SK-N-SH (cell line): ENCODE data around the gene NDUFS8. TPM values are rescaled to one million over a fixed set of nuclear protein-coding genes. Genes with fewer than 3 reads are reported as not detected.

Experiments
- CTCF ChIA-PET: fragments of 300-600, 350-600 bp; formaldehyde crosslinking; extraction: SDS; loops from one replicate; lab custom pipeline; 2021; lab: Yijun Ruan, JAX
- POLR2A ChIA-PET: fragments of 350-600 bp; sonication (Branson Sonifier 250); formaldehyde crosslinking; extraction: SDS; loops from one replicate; lab custom pipeline; 2020; ENCODE audit warnings: antibody characterized with exemption, inconsistent platforms; lab: Yijun Ruan, JAX
- DNase-seq: peaks from one replicate; pipeline ENCODE4 v3.0.0; 2012
- H2AFZ ChIP-seq: fragments of 200-600 bp; sonication (generic); 2 replicates; pipeline ENCODE4 v1.8.1; 2016; ENCODE audit warnings: antibody characterized with exemption, mild to moderate bottlenecking, low read depth
- H3F3A ChIP-seq: fragments of 200-600 bp; sonication (generic); replicated peaks from 2 replicates; pipeline ENCODE3; 2016; ENCODE audit warnings: antibody characterized with exemption, mild to moderate bottlenecking; ENCODE audit not compliant: insufficient read depth
- H3K27ac ChIP-seq, 2 experiments: fragments of 200-500 bp in 1 of 2; fragments of 200-600 bp in 1 of 2; sonication (Bioruptor generic) in 1 of 2; sonication (generic), shearing (Covaris generic) in 1 of 2; 2 replicates each; pipeline versions ENCODE4 v1.5.1 to v1.6.1; 2014 to 2016; ENCODE audit warnings: low read depth in 2 of 2, inconsistent platforms in 1 of 2, low read length in 1 of 2, mild to moderate bottlenecking in 1 of 2, mixed read lengths in 1 of 2
- H3K27me3 ChIP-seq: fragments of 200-600 bp; sonication (generic), shearing (Covaris generic); 2 replicates; pipeline ENCODE4 v1.6.1; 2016; ENCODE audit warnings: mixed run types; ENCODE audit not compliant: insufficient read depth
- H3K36me3 ChIP-seq, 2 experiments: fragments of 200-500 bp in 1 of 2; fragments of 200-600 bp in 1 of 2; sonication (Bioruptor generic) in 1 of 2; sonication (generic) in 1 of 2; replicated peaks in 1 of 2; 2 replicates each; pipeline versions ENCODE3 to v1.5.1; 2014 to 2016; ENCODE audit warnings: low read length in 1 of 2, mild to moderate bottlenecking in 1 of 2; ENCODE audit not compliant: insufficient read depth in 2 of 2, control insufficient read depth in 1 of 2
- H3K4me1 ChIP-seq, 2 experiments: fragments of 200-500 bp in 1 of 2; fragments of 200-600 bp in 1 of 2; sonication (Bioruptor generic) in 1 of 2; sonication (generic), shearing (Covaris generic) in 1 of 2; 2 replicates each; pipeline versions ENCODE4 v1.5.1 to v1.6.1; 2014 to 2016; ENCODE audit warnings: low read depth in 1 of 2, low read length in 1 of 2, mixed run types in 1 of 2; ENCODE audit not compliant: insufficient read depth in 2 of 2, control insufficient read depth in 1 of 2
- H3K4me2 ChIP-seq: fragments of 200-600 bp; sonication (generic), shearing (Covaris generic); 2 replicates; pipeline ENCODE4 v1.6.1; 2017; ENCODE audit warnings: mixed run types
- H3K4me3 ChIP-seq, 2 experiments: fragments of 200-500 bp in 1 of 2; fragments of 200-600 bp in 1 of 2; sonication (Bioruptor generic) in 1 of 2; sonication (generic), shearing (Covaris generic) in 1 of 2; 2 replicates each; pipeline versions ENCODE4 v1.5.1 to v1.8.1; 2014 to 2016; ENCODE audit warnings: low read depth in 2 of 2, inconsistent platforms in 1 of 2, low read length in 1 of 2, mild to moderate bottlenecking in 1 of 2, mixed read lengths in 1 of 2, moderate library complexity in 1 of 2
- H3K79me2 ChIP-seq: fragments of 200-600 bp; sonication (generic); 2 replicates; pipeline ENCODE4 v1.8.1; 2017; ENCODE audit warnings: mild to moderate bottlenecking; ENCODE audit not compliant: insufficient read depth
- H3K9ac ChIP-seq: fragments of 200-600 bp; sonication (generic); 2 replicates; pipeline ENCODE4 v1.6.1; 2017; ENCODE audit warnings: mixed run types
- H3K9me2 ChIP-seq: fragments of 200-600 bp; sonication (generic); 2 replicates; pipeline ENCODE4 v1.6.1; 2017; ENCODE audit warnings: mixed run types
- H3K9me3 ChIP-seq: fragments of 200-600 bp; sonication (generic); 2 replicates; pipeline ENCODE4 v1.6.1; 2017; ENCODE audit warnings: mixed run types, mild to moderate bottlenecking, moderate library complexity
- H4K20me1 ChIP-seq: fragments of 200-600 bp; sonication (generic); 2 replicates; pipeline ENCODE4 v1.6.1; 2017; ENCODE audit warnings: mild to moderate bottlenecking, mixed run types; ENCODE audit not compliant: insufficient read depth
- CTCF ChIP-seq: fragments of 200-600 bp; sonication (generic); IDR thresholded peaks from 2 replicates; pipeline ENCODE4 v1.6.1; 2017; ENCODE audit warnings: antibody characterized with exemption, mild to moderate bottlenecking, moderate library complexity
- FOXJ3 ChIP-seq: sonication (generic); formaldehyde crosslinking; IDR thresholded peaks from 2 replicates; pipeline ENCODE4 v1.5.1; 2020; ENCODE audit warnings: mild to moderate bottlenecking, missing genetic modification reagents
- GABPA ChIP-seq: IDR thresholded peaks from 2 replicates; pipeline ENCODE4 v1.4.0; 2012; ENCODE audit warnings: low read depth, mild to moderate bottlenecking
- MEF2A ChIP-seq: IDR thresholded peaks from 2 replicates; pipeline ENCODE4 v1.4.0; 2012; ENCODE audit warnings: low read depth, borderline replicate concordance
- NRF1 ChIP-seq: IDR thresholded peaks from 2 replicates; pipeline ENCODE4 v1.6.1; 2012; ENCODE audit warnings: low read depth, mild to moderate bottlenecking, low read length
- RXRA ChIP-seq: IDR thresholded peaks from 2 replicates; pipeline ENCODE4 v1.4.0; 2012; ENCODE audit warnings: low read depth, mild to moderate bottlenecking, borderline replicate concordance
- SMC3 ChIP-seq: IDR thresholded peaks from 2 replicates; pipeline ENCODE4 v1.6.1; 2012; ENCODE audit warnings: low read depth, low read length, improper control_type of control experiment
- TCF12 ChIP-seq: IDR thresholded peaks from 2 replicates; pipeline ENCODE4 v1.4.0; 2012
- TEAD4 ChIP-seq: IDR thresholded peaks from 2 replicates; pipeline ENCODE4 v1.4.0; 2012; ENCODE audit warnings: mild to moderate bottlenecking, borderline replicate concordance; ENCODE audit not compliant: insufficient read depth
- YY1 ChIP-seq: IDR thresholded peaks from 2 replicates; pipeline ENCODE4 v1.4.0; 2012; ENCODE audit warnings: low read depth, mild to moderate bottlenecking
- ZBTB33 ChIP-seq: IDR thresholded peaks from 2 replicates; pipeline ENCODE4 v1.4.0; 2012; ENCODE audit warnings: low read depth, borderline replicate concordance
- WGBS: methylation state at CpG from one replicate; pipeline ENCODE4 v1.1.6; 2017; ENCODE audit warnings: low lambda C conversion rate; 5-methylcytosine and 5-hydroxymethylcytosine counted together
- polyA plus RNA-seq, 3 experiments: library from polyadenylated mRNA; depleted of rRNA; stranded (reverse); fragments of >200 nt; gene quantifications; 2 replicates each; pipeline ENCODE4 v1.2.3, GENCODE V29; 2012

NDUFS8 gene
- polyA plus RNA-seq, 1 of the 3 experiments (the other 2 are of a cell fraction), result 123 TPM

- H3K4me3 ChIP-seq, result no peak overlapping the region
- H3F3A ChIP-seq, result peaks cover 29% of the 10 kb centered on the region
- 91% methylated on average over 22 of the region's 29 CpGs for WGBS
- no peaks in the 10 kb centered on the region for H3K9me2 ChIP-seq
- POLR2A ChIA-PET, result no interaction called here
- H3K27ac ChIP-seq, result no peak overlapping the region
- peaks cover 23 to 24% of the 10 kb centered on the region in 2 experiments; a peak in 3 of 4 replicates for H3K4me1 ChIP-seq
- H3K9ac ChIP-seq, result no peak overlapping the region
- CTCF ChIA-PET, result interaction anchor here (1.3 kb wide), 1 partner anchor 77 kb away, joined by 4 read pairs; no protein-coding TSS in a partner anchor
- H4K20me1 ChIP-seq, result no peaks in the 10 kb centered on the region
- H3K79me2 ChIP-seq, result peaks cover 30% of the 10 kb centered on the region
- H3K36me3 ChIP-seq, result peaks cover 14 to 19% of the 10 kb centered on the region in 2 experiments
- TF ChIP-seq MEF2A, result no peak
- TF ChIP-seq RXRA, result no peak
- no peak for TF ChIP-seq TEAD4
- TF ChIP-seq GABPA, result no peak
- TF ChIP-seq NRF1, result no peak
- no peak for TF ChIP-seq ZBTB33
- no peak for TF ChIP-seq YY1
- TF ChIP-seq TCF12, result no peak
- no peak overlapping the region for H3K4me2 ChIP-seq
- no peak overlapping the region for H2AFZ ChIP-seq
- DNase-seq, result no peak
- H3K9me3 ChIP-seq, result no peaks in the 10 kb centered on the region
- H3K27me3 ChIP-seq, result no peaks in the 10 kb centered on the region
These were observed 2.7 kb downstream of the NDUFS8 start for GRCh38 chr11:68032997-68033707.

- POLR2A ChIA-PET, result no interaction called here
- Histone ChIP-seq H4K20me1 (no peaks in the 10 kb centered on the region), H3K4me2 (no peak overlapping the region), H3F3A (peaks cover 23% of the 10 kb centered on the region), H3K36me3 (peaks cover 14 to 19% of the 10 kb centered on the region in 2 experiments), H3K9me2 (no peaks in the 10 kb centered on the region), H3K4me3 (no peak overlapping the region), H3K9ac (no peak overlapping the region), H3K9me3 (no peaks in the 10 kb centered on the region), H3K79me2 (peaks cover 30% of the 10 kb centered on the region), H2AFZ (no peak overlapping the region), H3K27ac (no peak overlapping the region), H3K27me3 (no peaks in the 10 kb centered on the region), H3K4me1 (peaks cover 18 to 28% of the 10 kb centered on the region in 2 experiments; a peak in 3 of 4 replicates)
- CTCF ChIA-PET, result interaction anchor here (1.3 kb wide), 1 partner anchor 78 kb away, joined by 4 read pairs; no protein-coding TSS in a partner anchor
- WGBS, result 81% methylated on average over 3 of the region's 12 CpGs
- no peak for DNase-seq
- TF ChIP-seq CTCF (no peak), SMC3 (no peak), FOXJ3 (no peak)
These were observed 3.2 kb downstream of the NDUFS8 start for GRCh38 chr11:68033708-68034045.
